HG03025 (cell line): Measurements from ENCODE around the gene IRAK1.
"Not testable (repeated sequence)": the region's sequence is repeated elsewhere in the genome, so short reads cannot be mapped to it uniquely, and the experiment has no call there.

Experiments
- ATAC-seq: cut with Tn5 transposase; IDR thresholded peaks from one replicate; pipeline ENCODE4 v1.9.1; 2021; ENCODE audit warnings: mild to moderate bottlenecking, moderate library complexity; ENCODE audit not compliant: unreplicated experiment, low FRiP score

IRAK1 gene

DNA sequence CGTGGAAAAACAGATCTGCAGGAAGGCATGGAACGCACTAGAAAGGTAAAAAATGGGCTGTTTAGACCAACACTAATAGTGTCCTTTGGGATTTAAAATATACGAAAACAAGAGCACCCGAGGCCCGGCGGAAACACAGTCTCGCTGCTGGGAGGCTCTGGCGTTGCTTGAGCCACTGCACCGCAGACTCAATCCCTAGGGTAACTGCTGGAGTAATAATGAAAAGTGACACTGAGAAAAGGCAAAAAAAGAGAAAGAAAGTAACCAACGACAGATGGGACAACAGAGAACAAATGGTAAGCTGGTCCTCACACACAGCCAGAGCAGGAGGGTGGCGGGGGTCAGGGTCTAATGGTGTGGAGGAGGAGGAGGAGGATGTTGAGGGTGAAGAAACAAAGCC is 15.4 kb downstream of the IRAK1 start:
- ATAC-seq = no peak

GRCh38 chrX:154002215-154002719 is 17.4 kb downstream of the IRAK1 start:
- ATAC-seq = no peak

- ATAC-seq = no peak
Measured at GRCh38 chrX:154000051-154000450, 19.7 kb downstream of the IRAK1 start.

DNA sequence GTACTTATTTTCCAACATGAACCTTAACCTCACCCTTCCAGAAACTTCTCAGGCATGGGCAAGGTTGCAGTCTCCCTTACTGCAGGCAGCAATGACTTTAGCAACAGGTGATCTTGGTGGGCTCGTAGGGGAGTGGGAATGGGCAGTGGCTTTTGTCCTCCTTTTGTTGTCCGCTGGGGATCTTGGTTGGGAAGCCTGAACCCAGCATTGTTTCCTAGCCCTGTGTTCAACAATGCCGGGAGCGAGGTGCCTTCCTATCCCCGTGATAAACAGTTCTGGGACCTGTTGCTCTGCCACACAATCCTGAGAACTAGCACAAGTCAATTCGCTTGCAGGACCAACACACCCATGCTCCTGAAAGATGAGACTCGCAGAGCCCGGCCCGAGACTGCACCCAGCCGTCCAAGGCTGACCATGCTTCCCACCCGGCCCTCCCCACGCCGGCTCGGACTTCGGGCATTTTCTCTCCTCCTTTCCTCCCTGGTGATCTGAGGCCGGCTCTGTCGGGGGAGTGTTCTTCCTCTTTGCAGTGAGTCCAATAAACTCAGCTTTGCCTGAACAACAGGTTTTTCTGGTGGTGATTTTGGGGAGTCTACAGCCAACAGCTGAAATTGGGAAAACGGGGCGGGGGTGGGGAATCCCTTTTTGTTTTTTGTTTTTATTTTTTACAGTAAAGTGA is 20.2 kb downstream of the IRAK1 start:
- ATAC-seq = no peak

GRCh38 chrX:153995504-153995903 is 24.2 kb downstream of the IRAK1 start:
- no peak for ATAC-seq

DNA sequence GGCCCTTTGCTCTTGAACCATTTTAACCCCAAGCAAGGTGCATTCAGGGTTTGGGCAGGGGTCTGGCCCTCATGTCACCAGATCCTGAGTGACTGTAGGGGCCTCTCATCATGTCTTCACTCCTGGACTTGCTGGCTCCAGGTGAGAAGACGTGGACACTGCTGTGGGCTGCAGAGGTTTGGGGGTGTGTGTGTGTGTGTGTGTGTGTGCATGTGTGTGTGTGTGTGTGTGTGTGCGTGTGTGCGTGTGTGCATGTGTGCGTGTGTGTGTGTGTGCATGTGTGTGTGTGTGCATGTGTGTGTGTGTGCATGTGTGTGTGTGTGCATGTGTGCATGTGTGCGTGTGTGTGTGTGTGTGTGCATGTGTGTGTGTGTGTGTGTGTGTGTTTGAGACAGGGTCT is 25.3 kb downstream of the IRAK1 start:
- not testable (repeated sequence) for ATAC-seq

DNA sequence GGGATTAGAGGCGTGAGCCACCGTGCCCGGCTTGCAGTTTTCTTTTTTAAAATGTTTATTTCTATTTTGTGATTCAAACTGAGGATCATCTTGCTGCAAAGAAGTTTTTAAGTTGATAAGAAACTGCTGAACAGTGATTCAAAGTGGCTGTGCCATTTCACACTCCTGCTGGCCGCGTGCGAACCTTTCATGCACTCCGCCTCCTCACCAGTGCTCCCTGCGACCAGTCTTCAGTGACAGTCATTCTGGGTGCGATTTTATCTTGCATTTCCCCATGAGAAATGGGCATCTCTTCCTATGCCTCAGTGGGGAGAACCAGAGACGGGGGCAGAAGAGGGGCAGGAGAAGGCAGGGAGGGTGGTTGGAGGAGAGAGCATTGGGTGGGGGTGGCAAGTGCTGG is 25.7 kb downstream of the IRAK1 start:
- ATAC-seq = no peak

GRCh38 chrX:153993079-153993478 is 26.6 kb downstream of the IRAK1 start:
- no peak for ATAC-seq

GRCh38 chrX:153992180-153992579 is 27.5 kb downstream of the IRAK1 start:
- ATAC-seq = no peak

- ATAC-seq = no peak
Measured at GRCh38 chrX:153991013-153991580, 28.6 kb downstream of the IRAK1 start.

GRCh38 chrX:153989973-153990655 is 29.6 kb downstream of the IRAK1 start:
- no peak for ATAC-seq

DNA sequence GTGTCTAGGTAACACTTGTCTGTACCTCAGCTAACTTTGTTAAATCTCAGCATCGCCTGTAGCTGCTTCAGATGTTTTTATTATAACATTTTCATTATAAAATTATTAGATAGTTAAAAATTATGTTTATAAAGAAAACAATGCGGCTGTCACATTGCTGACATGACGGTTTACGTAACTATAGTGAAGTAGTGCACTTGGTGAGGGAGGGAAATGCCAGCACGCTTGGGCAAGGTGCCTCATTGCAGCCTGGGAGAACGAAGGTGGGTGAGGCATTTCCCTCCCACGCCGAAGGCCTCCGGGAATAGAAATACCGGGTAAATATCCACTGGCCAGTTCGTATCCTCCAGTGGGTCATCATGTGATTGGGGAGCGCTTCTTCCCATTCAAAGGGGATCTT is 31.2 kb downstream of the IRAK1 start:
- ATAC-seq = no peak

DNA sequence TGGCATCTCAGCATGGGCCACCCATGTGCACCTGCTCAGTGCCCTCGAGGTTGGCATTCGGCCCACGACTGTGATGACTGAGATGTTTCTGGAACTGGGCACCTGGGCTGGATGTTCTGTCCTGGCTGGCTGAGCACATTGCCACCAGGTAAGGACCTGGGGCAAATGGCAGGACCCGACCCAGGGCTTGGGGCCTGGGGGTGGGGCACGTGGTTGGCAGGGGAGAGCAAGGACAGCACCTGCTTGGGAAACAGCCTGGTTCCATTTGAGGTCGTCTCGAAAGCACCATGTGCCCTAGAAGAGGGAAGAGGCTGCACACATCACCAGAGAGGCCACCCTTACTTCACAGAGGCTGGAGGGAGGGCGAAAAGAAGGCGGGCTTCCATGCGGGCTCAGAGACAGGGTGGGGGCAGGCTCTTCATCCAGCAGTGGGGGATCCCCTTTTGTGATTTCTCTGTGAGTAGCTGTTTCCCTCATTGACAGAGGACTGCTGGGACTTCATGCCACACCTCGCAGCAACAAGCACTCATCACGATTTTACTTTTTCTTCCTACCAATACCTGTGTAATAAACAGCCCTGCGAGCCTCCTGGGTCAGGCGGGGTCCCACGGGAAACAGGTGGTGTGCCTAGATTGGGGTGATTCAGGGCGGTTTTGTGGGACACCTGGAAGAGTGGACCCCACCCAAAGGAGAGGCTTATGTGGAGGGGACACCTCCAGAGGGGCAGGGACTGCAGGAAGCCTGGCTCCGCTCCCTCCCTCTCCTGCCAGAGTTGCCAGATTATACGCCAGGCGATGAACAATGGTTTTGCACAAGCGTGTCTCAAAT is 35.1 kb downstream of the IRAK1 start:
- ATAC-seq = no peak

GRCh38 chrX:153983321-153983801 is 36.3 kb downstream of the IRAK1 start:
- ATAC-seq = no peak

DNA sequence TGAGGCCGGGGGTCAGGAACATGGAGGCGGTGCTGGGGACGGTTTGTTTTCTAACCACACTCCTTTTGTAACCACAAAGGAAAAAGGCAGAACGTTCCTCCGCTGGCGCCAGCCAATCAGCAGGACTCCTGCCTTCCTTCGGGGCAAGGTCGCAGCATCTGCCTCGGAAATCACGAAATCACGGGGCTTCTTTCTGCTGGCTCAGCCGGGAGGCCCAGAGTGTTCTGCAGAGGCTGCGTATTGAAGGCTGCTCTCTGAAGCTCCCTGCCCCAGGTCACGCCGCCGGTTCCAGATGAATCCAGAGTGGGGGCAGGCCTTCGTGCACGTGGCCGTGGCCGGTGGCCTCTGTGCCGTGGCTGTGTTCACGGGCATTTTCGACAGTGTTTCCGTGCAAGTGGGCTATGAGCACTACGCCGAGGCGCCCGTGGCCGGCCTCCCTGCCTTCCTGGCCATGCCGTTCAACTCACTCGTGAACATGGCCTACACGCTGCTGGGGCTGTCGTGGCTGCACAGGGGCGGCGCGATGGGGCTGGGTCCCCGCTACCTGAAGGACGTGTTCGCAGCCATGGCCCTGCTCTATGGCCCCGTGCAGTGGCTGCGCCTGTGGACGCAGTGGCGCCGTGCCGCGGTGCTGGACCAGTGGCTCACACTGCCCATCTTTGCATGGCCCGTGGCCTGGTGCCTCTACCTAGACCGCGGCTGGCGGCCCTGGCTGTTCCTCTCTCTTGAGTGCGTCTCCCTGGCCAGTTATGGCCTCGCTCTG is 37.8 kb downstream of the IRAK1 start:
- no peak for ATAC-seq

DNA sequence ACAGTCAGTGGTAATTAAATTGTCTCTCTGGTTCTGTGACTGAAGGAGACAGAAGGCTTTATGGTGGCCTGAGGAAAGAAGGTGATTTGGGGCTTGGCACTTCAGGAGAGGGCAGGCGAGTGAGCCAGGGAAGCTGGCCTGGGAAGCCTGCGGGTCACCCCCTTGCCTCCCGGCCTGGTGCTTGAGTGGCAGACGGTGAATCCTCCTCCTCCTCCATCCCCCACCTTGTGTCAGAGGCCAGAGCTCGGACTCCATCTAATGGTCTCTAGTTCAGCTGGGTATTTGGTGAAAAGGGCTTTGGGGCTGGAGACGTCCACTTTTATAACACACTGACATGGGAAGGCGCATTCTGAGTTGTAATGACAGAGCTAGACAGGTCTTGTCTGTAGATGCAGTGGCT is 38.5 kb downstream of the IRAK1 start:
- no peak for ATAC-seq

DNA sequence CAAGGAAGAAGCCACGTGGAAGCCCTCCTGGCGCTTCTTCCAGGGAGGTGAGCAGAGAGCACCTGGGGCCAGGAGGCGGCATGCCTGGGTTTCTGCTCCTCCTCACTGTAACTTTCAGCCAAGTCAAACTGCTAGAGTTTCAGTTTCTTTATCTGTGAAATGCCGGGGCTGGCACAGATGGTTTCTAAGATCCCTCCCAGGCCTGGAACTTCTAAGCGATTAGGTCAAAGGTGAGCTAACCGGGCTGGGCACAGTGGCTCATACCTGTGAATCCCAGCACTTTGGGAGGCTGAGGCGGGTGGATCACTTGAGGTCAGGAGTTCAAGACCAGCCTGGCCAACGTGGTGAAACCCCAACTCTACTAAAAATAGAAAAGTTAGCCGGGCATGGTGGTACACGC is 39.3 kb downstream of the IRAK1 start:
- ATAC-seq = not testable (repeated sequence)

DNA sequence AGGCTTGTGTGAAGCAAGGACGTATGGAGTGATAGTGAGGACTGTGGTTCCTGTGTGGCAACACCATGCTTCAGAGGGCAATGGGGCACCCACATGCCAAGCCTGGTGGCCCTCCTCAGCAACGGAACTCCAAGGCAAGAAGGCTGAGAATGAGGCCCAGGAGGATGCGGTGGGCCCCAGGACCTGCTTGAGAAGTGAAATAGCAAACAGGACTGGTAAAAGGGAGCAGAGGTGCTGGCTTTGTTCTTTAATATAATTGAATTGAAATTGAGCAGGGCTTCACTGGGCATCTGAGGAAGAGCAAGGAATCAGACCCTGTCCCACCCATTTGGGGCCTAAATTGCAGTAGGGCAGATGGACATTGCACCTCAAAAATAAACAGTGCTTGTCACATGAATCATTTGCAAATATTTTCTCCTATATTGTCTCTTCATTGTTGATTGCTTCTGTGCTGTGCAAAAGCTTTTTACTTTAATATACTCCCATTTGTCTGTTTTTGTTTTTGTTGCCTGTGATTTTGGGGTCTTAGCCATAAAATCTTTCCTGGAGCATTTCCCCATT is 44.9 kb downstream of the IRAK1 start:
- ATAC-seq = no peak

DNA sequence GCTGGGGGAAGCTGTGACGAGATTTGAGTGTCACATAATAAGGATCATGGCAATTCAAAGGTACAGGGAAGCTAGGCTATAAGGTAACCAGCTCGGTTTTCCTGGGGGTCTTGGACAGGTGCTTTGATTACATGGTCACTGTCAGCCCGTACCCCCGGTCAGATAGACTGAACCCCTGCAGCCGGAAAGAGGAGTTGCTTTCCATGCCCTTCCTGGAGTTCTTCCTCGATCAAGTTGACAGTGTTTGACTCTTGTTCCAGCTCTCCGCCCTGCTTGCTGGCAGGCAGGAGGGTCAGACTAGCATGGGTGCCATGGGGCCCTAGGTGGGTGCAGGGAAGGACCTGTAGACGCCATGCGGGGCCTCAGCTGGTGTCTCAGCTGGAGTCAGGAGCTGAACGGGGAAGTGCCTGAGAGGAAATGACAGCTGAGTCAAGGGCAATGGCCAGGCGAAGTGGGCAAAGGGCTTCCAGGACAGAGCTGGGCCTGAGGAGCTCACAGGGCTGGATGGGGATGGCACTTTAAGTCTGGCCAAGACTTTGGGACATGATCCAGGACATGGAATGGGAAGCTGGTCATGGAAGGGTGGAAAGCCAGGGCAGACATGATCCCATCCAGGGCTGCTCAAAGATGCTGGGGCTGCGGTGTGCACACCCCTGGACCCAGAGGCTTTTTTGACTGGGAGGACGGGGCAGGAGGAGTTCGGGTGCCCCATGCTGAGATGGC is 45.5 kb downstream of the IRAK1 start:
- ATAC-seq = no peak
